Astrocyte (in vitro differentiated cells and primary cell): ENCODE data around the gene ZNF532.

Experiments used
- CTCF ChIP-seq: IDR thresholded peaks from 2 replicates; pipeline ENCODE4 v1.5.1; 2011; ENCODE audit warnings: low read depth, mild to moderate bottlenecking, inconsistent platforms, low read length, moderate library complexity; ENCODE audit not compliant: insufficient read depth
- EZH2 ChIP-seq: IDR thresholded peaks from 2 replicates; pipeline ENCODE4 v1.6.1; 2012; ENCODE audit warnings: mild to moderate bottlenecking, low read length, inconsistent platforms; ENCODE audit not compliant: insufficient read depth

- no peak for TF ChIP-seq CTCF
- no peak for TF ChIP-seq EZH2
These were observed 138.4 kb downstream of the ZNF532 start for GRCh38 chr18:59002974-59003594.
